Parathyroid adenoma (tissue), 2 donors: ENCODE results near the gene MINDY4.
A peak's percentile ranks its signal among the peaks of the same experiment; 100 is the strongest.

Experiments used
- H2AFZ ChIP-seq: fragments of 300-600 bp; sonication (generic); one replicate; pipeline ENCODE4 v1.7.0; 2017; ENCODE audit warnings: antibody characterized with exemption, mild to moderate bottlenecking
- H3K27ac ChIP-seq: fragments of 300-600 bp; sonication (generic); one replicate; pipeline ENCODE4 v1.7.0; 2017
- H3K27me3 ChIP-seq: fragments of 300-600 bp; sonication (generic); one replicate; pipeline ENCODE4 v1.7.0; 2017; ENCODE audit warnings: low read length; ENCODE audit not compliant: control insufficient read depth, insufficient read depth
- H3K36me3 ChIP-seq: fragments of 300-600 bp; sonication (generic); one replicate; pipeline ENCODE4 v1.7.0; 2017; ENCODE audit warnings: low read length; ENCODE audit not compliant: control insufficient read depth, insufficient read depth
- H3K4me1 ChIP-seq: fragments of 300-600 bp; sonication (generic); one replicate; pipeline ENCODE4 v1.7.0; 2017; ENCODE audit warnings: control low read depth
- H3K4me2 ChIP-seq: fragments of 300-600 bp; sonication (generic); one replicate; pipeline ENCODE4 v1.7.0; 2017; ENCODE audit warnings: low read length
- H3K4me3 ChIP-seq: fragments of 300-600 bp; sonication (generic); one replicate; pipeline ENCODE4 v1.7.0; 2017; ENCODE audit warnings: low read depth, low read length
- H3K79me2 ChIP-seq: fragments of 300-600 bp; sonication (generic); one replicate; pipeline ENCODE4 v1.7.0; 2017; ENCODE audit warnings: control low read depth
- H3K9ac ChIP-seq: fragments of 300-600 bp; sonication (generic); one replicate; pipeline ENCODE4 v1.7.0; 2017; ENCODE audit warnings: mild to moderate bottlenecking
- H3K9me3 ChIP-seq: fragments of 300-600 bp; sonication (generic); one replicate; pipeline ENCODE4 v1.7.0; 2017; ENCODE audit warnings: low read length; ENCODE audit not compliant: control insufficient read depth
- TF ChIP-seq, protein P1 (sequence below): fragments of 300-600 bp; sonication (generic); IDR thresholded peaks from one replicate; pipeline ENCODE4 v1.7.0; 2017; ENCODE audit warnings: antibody characterized with exemption, mild to moderate bottlenecking
- donor health status: primary hyperparathyroidism.

MINDY4 gene

DNA sequence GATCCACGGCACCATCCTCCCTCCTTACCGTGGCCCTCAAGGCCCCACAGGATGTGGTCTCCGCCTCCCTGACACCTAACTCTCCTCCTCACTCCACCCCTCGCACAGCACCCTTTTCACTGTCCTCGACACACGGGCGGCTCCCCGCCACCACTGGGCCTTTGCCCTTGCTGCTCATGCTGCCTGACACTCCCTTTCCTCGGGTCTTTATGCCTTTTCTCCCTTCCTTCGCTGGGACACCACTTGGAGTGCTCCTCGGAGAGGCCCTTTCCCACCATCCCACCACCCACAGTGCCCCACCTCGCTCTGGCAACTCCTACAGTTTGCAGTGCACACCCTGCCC, 27.2 kb upstream of the MINDY4 start:
- H3K9me3 ChIP-seq, result no peaks in the 10 kb centered on the region
- H3K4me3 ChIP-seq, result no peak overlapping the region
- H3K9ac ChIP-seq, result no peak overlapping the region
- H3K79me2 ChIP-seq, result no peaks in the 10 kb centered on the region
- no peaks in the 10 kb centered on the region for H3K4me1 ChIP-seq
- TF ChIP-seq, protein P1, sequence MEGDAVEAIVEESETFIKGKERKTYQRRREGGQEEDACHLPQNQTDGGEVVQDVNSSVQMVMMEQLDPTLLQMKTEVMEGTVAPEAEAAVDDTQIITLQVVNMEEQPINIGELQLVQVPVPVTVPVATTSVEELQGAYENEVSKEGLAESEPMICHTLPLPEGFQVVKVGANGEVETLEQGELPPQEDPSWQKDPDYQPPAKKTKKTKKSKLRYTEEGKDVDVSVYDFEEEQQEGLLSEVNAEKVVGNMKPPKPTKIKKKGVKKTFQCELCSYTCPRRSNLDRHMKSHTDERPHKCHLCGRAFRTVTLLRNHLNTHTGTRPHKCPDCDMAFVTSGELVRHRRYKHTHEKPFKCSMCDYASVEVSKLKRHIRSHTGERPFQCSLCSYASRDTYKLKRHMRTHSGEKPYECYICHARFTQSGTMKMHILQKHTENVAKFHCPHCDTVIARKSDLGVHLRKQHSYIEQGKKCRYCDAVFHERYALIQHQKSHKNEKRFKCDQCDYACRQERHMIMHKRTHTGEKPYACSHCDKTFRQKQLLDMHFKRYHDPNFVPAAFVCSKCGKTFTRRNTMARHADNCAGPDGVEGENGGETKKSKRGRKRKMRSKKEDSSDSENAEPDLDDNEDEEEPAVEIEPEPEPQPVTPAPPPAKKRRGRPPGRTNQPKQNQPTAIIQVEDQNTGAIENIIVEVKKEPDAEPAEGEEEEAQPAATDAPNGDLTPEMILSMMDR, result no peak
- no peak overlapping the region for H3K27ac ChIP-seq
- no peaks in the 10 kb centered on the region for H3K36me3 ChIP-seq
- no peak overlapping the region for H2AFZ ChIP-seq
- no peak overlapping the region for H3K4me2 ChIP-seq
- H3K27me3 ChIP-seq, result no peaks in the 10 kb centered on the region

DNA sequence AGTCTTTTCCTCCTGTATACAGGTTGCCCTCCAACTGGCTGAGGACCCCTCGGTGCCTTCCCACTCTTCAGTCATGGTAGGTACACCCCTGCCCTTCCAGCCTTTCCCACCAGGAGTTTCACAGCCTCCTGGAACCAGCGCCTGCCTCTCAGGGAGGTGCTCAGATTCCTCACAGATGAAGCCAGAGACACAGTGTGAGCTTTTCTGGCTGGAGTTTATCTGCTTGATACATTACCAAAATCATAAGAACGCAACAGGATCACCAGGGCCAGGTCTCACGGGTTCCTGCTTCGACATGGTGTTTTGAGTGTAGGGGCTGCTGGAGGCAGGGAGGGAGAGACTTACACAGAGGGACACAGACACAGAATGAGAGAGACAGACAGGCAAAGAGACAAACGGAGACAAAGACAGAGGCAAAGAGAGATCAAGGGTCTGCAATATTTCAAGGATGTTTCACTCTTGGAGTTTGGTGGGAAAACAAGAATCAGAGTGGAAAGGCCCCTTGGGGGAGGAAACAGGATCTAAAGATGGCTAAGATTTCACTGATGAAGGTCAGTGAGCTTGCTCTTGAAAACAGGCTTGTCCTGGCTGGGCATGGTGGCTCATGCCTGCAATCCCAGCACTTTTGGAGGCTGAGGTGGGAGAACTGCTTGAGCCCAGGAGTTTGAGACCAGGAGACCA, 25.8 kb upstream of the MINDY4 start:
- Histone ChIP-seq H3K9me3 (no peaks in the 10 kb centered on the region), H3K4me3 (no peak overlapping the region), H3K4me1 (no peaks in the 10 kb centered on the region), H3K4me2 (no peak overlapping the region), H3K36me3 (no peaks in the 10 kb centered on the region), H2AFZ (no peak overlapping the region), H3K79me2 (no peaks in the 10 kb centered on the region), H3K27ac (no peak overlapping the region), H3K9ac (no peak overlapping the region), H3K27me3 (no peaks in the 10 kb centered on the region)
- TF ChIP-seq, protein P1, result no peak

DNA sequence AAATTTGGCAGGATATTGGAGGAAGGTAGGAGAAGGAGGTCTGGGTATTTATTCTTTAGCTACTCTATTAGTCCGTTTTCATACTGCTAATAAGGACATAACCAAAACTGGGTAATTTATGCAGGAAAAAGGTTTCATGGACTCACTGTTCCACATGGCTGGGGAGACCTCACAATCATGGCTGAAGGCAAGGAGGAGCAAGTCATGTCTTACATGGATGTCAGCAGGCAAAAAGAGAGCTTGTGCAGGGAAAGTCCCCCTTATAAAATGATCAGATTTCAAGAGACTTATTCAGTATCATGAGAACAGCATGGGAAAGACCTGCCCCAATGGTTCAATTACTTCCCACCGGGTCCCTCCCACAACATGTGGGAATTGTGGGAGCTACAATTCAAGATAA, 21.2 kb upstream of the MINDY4 start:
- Histone ChIP-seq H3K36me3 (no peaks in the 10 kb centered on the region), H3K27me3 (no peaks in the 10 kb centered on the region), H2AFZ (no peak overlapping the region), H3K27ac (peak overlapping the region; percentile 55), H3K4me3 (no peak overlapping the region), H3K79me2 (no peaks in the 10 kb centered on the region), H3K4me2 (no peak overlapping the region), H3K9ac (no peak overlapping the region), H3K9me3 (no peaks in the 10 kb centered on the region), H3K4me1 (no peaks in the 10 kb centered on the region)
- TF ChIP-seq, protein P1, result no peak

DNA sequence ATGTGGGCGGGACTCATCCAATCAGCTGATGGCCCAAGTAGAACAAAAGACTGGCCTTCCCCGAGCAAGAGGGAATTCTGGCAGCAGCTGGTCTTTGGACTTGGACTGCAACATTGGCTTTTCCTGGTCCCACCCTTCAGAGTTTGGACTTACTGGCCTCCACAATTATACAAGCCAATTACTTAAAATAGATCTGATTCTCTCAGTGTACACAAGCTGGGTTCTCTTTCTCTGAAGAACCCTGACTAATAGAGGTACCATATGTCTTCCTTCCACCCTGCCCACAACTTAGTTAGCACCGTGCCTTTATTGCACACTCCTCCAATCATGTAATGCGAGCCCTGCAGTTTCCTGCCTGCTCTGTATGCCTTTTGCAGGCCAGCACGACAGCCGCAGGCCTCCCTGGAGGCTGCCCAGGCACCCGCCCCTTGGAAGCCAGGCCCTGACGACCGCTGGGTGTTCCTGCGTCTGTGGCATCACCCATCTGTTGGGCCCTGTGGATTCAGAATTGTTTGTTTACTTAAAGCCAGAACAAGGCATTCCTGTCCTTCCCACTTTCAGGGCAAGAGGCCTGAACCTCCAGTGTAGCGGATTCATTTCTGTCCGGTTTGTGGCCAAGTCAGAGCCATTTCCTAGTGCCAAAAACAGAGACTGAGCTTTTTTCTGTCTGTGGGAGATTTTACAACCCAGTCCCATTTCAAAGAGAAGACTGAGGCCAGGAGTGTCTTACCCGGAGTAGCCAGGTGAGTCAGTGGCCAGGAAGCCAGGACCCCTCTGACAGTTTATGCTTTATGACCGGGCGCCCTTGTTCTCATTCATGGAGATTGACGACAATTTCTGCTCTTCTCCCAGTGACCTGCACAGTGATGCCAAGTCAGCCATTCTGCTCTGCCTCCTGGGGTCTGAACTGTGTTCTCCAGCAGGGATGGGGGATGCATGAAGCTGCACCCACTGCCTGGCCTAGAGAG, 20.2 kb upstream of the MINDY4 start:
- Histone ChIP-seq H3K4me1 (no peaks in the 10 kb centered on the region), H3K27me3 (no peaks in the 10 kb centered on the region), H3K9ac (no peak overlapping the region), H3K27ac (peak overlapping the region; percentile 55), H3K79me2 (no peaks in the 10 kb centered on the region), H3K9me3 (no peaks in the 10 kb centered on the region), H3K36me3 (no peaks in the 10 kb centered on the region), H2AFZ (no peak overlapping the region), H3K4me2 (peak overlapping the region; percentile 28), H3K4me3 (no peak overlapping the region)
- TF ChIP-seq, protein P1, result no peak
